SU-DHL-6 (cell line): ENCODE measurements around the gene LRRN3.

ENCODE experiments used
- CTCF ChIP-seq: fragments of 200-600 bp; sonication (generic); IDR thresholded peaks from one replicate; pipeline ENCODE4 v1.5.1; 2017; ENCODE audit warnings: antibody characterized with exemption, mild to moderate bottlenecking, low read length, moderate library complexity; ENCODE audit not compliant: insufficient read depth, poor library complexity, severe bottlenecking
- EZH2phosphoT487 ChIP-seq: fragments of 200-600 bp; sonication (generic), shearing (Covaris generic); conservative IDR thresholded peaks from 2 replicates; pipeline ENCODE4 v1.6.1; 2018; ENCODE audit warnings: mild to moderate bottlenecking, antibody characterized with exemption, low read length, moderate library complexity, mixed read lengths

- TF ChIP-seq CTCF (no peak), EZH2phosphoT487 (no peak)
Measured at GRCh38 chr7:111056371-111056770, 34.6 kb upstream of the LRRN3 start.
